ENCODE data around the gene ORAI2.
A peak's percentile ranks its signal among the peaks of the same experiment; 100 is the strongest.

ORAI2 gene

GRCh38 chr7:102390697-102391484 is 42.5 kb upstream of the ORAI2 start:
- no peaks in the 10 kb centered on the region for H3K27me3 ChIP-seq (ENCODE audit: insufficient read depth, low read length, poor library complexity, severe bottlenecking)
- H3K79me2 ChIP-seq (ENCODE audit: insufficient read depth, low read length), result no peaks in the 10 kb centered on the region
- peaks cover 3% of the 10 kb centered on the region for H3K4me1 ChIP-seq (ENCODE audit: insufficient read depth, low read length, poor library complexity, severe bottlenecking)
- H3K9me3 ChIP-seq (ENCODE audit: insufficient read depth, low read depth, low read length), result no peaks in the 10 kb centered on the region
- H3K4me3 ChIP-seq (ENCODE audit: low read length, poor library complexity, severe bottlenecking), result no peak overlapping the region
- H3K9ac ChIP-seq (ENCODE audit: low read depth, low read length, poor library complexity, severe bottlenecking), result no peak overlapping the region
- peaks cover 14% of the 10 kb centered on the region; the same call in 1 of the 2 replicates for H3K36me3 ChIP-seq (ENCODE audit: insufficient read depth, low read length)
- H3F3A ChIP-seq (ENCODE audit: low read depth), result no peaks in the 10 kb centered on the region
- H3K4me2 ChIP-seq (ENCODE audit: low read depth, low read length, poor library complexity, severe bottlenecking), result no peak overlapping the region
- no peaks in the 10 kb centered on the region for H3K9me2 ChIP-seq (replicated peaks; ENCODE audit: low read depth, low read length)
- no peaks in the 10 kb centered on the region for H4K20me1 ChIP-seq (ENCODE audit: insufficient read depth, low read length, poor library complexity, severe bottlenecking)
- H2AFZ ChIP-seq (ENCODE audit: low read length), result no peak overlapping the region
- TF ChIP-seq EZH2phosphoT487 (IDR thresholded peaks at IDR 0.05; ENCODE audit: borderline replicate concordance), result no peak
- TF ChIP-seq CTCF (conservative IDR thresholded peaks at IDR 0.05; ENCODE audit: low read length), result peak; percentile 85

GRCh38 chr7:102392330-102392729 is 41.0 kb upstream of the ORAI2 start:
- no peak overlapping the region for H3K4me2 ChIP-seq (ENCODE audit: low read depth, low read length, poor library complexity, severe bottlenecking)
- no peaks in the 10 kb centered on the region for H3F3A ChIP-seq (ENCODE audit: low read depth)
- no peak overlapping the region for H3K9ac ChIP-seq (ENCODE audit: low read depth, low read length, poor library complexity, severe bottlenecking)
- peaks cover 8% of the 10 kb centered on the region for H4K20me1 ChIP-seq (ENCODE audit: insufficient read depth, low read length, poor library complexity, severe bottlenecking)
- no peaks in the 10 kb centered on the region for H3K9me2 ChIP-seq (replicated peaks; ENCODE audit: low read depth, low read length)
- no peaks in the 10 kb centered on the region for H3K27me3 ChIP-seq (ENCODE audit: insufficient read depth, low read length, poor library complexity, severe bottlenecking)
- no peaks in the 10 kb centered on the region for H3K9me3 ChIP-seq (ENCODE audit: insufficient read depth, low read depth, low read length)
- no peak overlapping the region for H2AFZ ChIP-seq (ENCODE audit: low read length)
- peaks cover 10% of the 10 kb centered on the region for H3K79me2 ChIP-seq (ENCODE audit: insufficient read depth, low read length)
- no peak for TF ChIP-seq CTCF (conservative IDR thresholded peaks at IDR 0.05; ENCODE audit: low read length)
- TF ChIP-seq EZH2phosphoT487 (IDR thresholded peaks at IDR 0.05; ENCODE audit: borderline replicate concordance), result no peak
- peaks cover 9% of the 10 kb centered on the region for H3K4me1 ChIP-seq (ENCODE audit: insufficient read depth, low read length, poor library complexity, severe bottlenecking)
- H3K36me3 ChIP-seq (ENCODE audit: insufficient read depth, low read length), result peaks cover 5% of the 10 kb centered on the region; the same call in 1 of the 2 replicates
- no peak overlapping the region for H3K4me3 ChIP-seq (ENCODE audit: low read length, poor library complexity, severe bottlenecking)

- H3K27me3 ChIP-seq (ENCODE audit: insufficient read depth, low read length, poor library complexity, severe bottlenecking), result no peaks in the 10 kb centered on the region
- H3K4me1 ChIP-seq (ENCODE audit: insufficient read depth, low read length, poor library complexity, severe bottlenecking), result peaks cover 9% of the 10 kb centered on the region
- peaks cover 8% of the 10 kb centered on the region for H4K20me1 ChIP-seq (ENCODE audit: insufficient read depth, low read length, poor library complexity, severe bottlenecking)
- peaks cover 19% of the 10 kb centered on the region for H3K79me2 ChIP-seq (ENCODE audit: insufficient read depth, low read length)
- H3K9ac ChIP-seq (ENCODE audit: low read depth, low read length, poor library complexity, severe bottlenecking), result no peak overlapping the region
- no peaks in the 10 kb centered on the region for H3F3A ChIP-seq (ENCODE audit: low read depth)
- no peak overlapping the region for H2AFZ ChIP-seq (ENCODE audit: low read length)
- H3K4me2 ChIP-seq (ENCODE audit: low read depth, low read length, poor library complexity, severe bottlenecking), result no peak overlapping the region
- no peak overlapping the region for H3K4me3 ChIP-seq (ENCODE audit: low read length, poor library complexity, severe bottlenecking)
- no peak for TF ChIP-seq EZH2phosphoT487 (IDR thresholded peaks at IDR 0.05; ENCODE audit: borderline replicate concordance)
- TF ChIP-seq CTCF (conservative IDR thresholded peaks at IDR 0.05; ENCODE audit: low read length), result no peak
- H3K9me3 ChIP-seq (ENCODE audit: insufficient read depth, low read depth, low read length), result no peaks in the 10 kb centered on the region
- no peaks in the 10 kb centered on the region for H3K9me2 ChIP-seq (replicated peaks; ENCODE audit: low read depth, low read length)
- H3K36me3 ChIP-seq (ENCODE audit: insufficient read depth, low read length), result peaks cover 5% of the 10 kb centered on the region; the same call in 1 of the 2 replicates
These were observed 39.9 kb upstream of the ORAI2 start for GRCh38 chr7:102393467-102393866.

Data from Loucy (cell line).